Neural progenitor cell (in vitro differentiated cells): Measurements from ENCODE around the gene NHSL1. TPM values are rescaled to one million over a fixed set of nuclear protein-coding genes. Genes with fewer than 3 reads are reported as not detected.

Experiments
- DNase-seq: peaks from one replicate; pipeline ENCODE4 v3.0.0-alpha.2; 2016; ENCODE audit warnings: low spot score
- H2AFZ ChIP-seq: fragments of 200-600 bp; sonication (generic); replicated peaks from 2 replicates; pipeline ENCODE4 v1.6.1; 2016; ENCODE audit warnings: antibody characterized with exemption
- H3F3A ChIP-seq: fragments of 200-600 bp; sonication (generic); 2 replicates; pipeline ENCODE4 v1.6.1; 2016; ENCODE audit warnings: antibody characterized with exemption, low read depth
- H3K27ac ChIP-seq: fragments of 200-600 bp; sonication (generic); 2 replicates; pipeline ENCODE4 v1.5.1; 2016; ENCODE audit warnings: mild to moderate bottlenecking
- H3K27me3 ChIP-seq: fragments of 200-600 bp; sonication (generic); 2 replicates; pipeline ENCODE4 v1.6.1; 2016; ENCODE audit warnings: mild to moderate bottlenecking, moderate library complexity
- H3K36me3 ChIP-seq: fragments of 200-600 bp; sonication (generic); 2 replicates; pipeline ENCODE4 v1.5.1; 2016
- H3K4me1 ChIP-seq: fragments of 200-600 bp; sonication (generic); 2 replicates; pipeline ENCODE4 v1.6.1; 2016; ENCODE audit warnings: mixed run types
- H3K4me2 ChIP-seq: fragments of 200-600 bp; sonication (generic); 2 replicates; pipeline ENCODE4 v1.6.1; 2016
- H3K4me3 ChIP-seq: fragments of 200-600 bp; sonication (generic); 2 replicates; pipeline ENCODE4 v1.5.1; 2016
- H3K79me2 ChIP-seq: fragments of 200-600 bp; sonication (generic); 2 replicates; pipeline ENCODE4 v1.6.1; 2016; ENCODE audit warnings: low read depth
- H3K9ac ChIP-seq: fragments of 200-600 bp; sonication (generic); 2 replicates; pipeline ENCODE4 v1.6.1; 2016
- H3K9me3 ChIP-seq: fragments of 200-600 bp; sonication (generic); 2 replicates; pipeline ENCODE4 v1.5.1; 2016; ENCODE audit warnings: low read depth
- H4K20me1 ChIP-seq: fragments of 200-600 bp; sonication (generic); 2 replicates; pipeline ENCODE4 v1.6.1; 2016; ENCODE audit warnings: low read depth
- H3K27ac Mint-ChIP-seq: 3 replicates; pipeline ENCODE4 v1.8.0; 2021; ENCODE audit warnings: mixed read lengths
- H3K27me3 Mint-ChIP-seq: 2 replicates; pipeline ENCODE4 v1.8.0; 2022; ENCODE audit warnings: low read depth, mild to moderate bottlenecking, inconsistent platforms, moderate library complexity, mixed read lengths; ENCODE audit not compliant: insufficient read depth
- H3K36me3 Mint-ChIP-seq: 3 replicates; pipeline ENCODE4 v1.8.0; 2021; ENCODE audit warnings: mixed read lengths
- H3K4me1 Mint-ChIP-seq: 3 replicates; pipeline ENCODE4 v1.8.0; 2021; ENCODE audit warnings: mixed read lengths
- H3K4me3 Mint-ChIP-seq: 3 replicates; pipeline ENCODE4 v1.8.0; 2021; ENCODE audit warnings: mild to moderate bottlenecking, moderate library complexity, mixed read lengths
- H3K9me3 Mint-ChIP-seq: 3 replicates; pipeline ENCODE4 v1.8.0; 2020; ENCODE audit warnings: mixed read lengths
- EZH2 ChIP-seq: fragments of 200-600 bp; sonication (generic); IDR thresholded peaks from 2 replicates; pipeline ENCODE4 v1.6.1; 2017; ENCODE audit warnings: antibody characterized with exemption, mild to moderate bottlenecking, moderate library complexity
- EZH2phosphoT487 ChIP-seq: fragments of 200-600 bp; sonication (generic); IDR thresholded peaks from 2 replicates; pipeline ENCODE4 v1.6.1; 2017; ENCODE audit warnings: antibody characterized with exemption
- total RNA-seq: library from RNA; depleted of rRNA; stranded (reverse); fragments of >200 nt; gene quantifications from 2 replicates; pipeline ENCODE4 v1.2.3, GENCODE V29; 2015; ENCODE audit warnings: low replicate concordance
- TF ChIP-seq, protein P1 (sequence below): fragments of 200-600 bp; sonication (generic); IDR thresholded peaks from 2 replicates; pipeline ENCODE4 v1.5.1; 2017; ENCODE audit warnings: antibody characterized with exemption, mild to moderate bottlenecking

NHSL1 gene
- total RNA-seq, 1 donor from 2014 or later, result 12.1 TPM

DNA sequence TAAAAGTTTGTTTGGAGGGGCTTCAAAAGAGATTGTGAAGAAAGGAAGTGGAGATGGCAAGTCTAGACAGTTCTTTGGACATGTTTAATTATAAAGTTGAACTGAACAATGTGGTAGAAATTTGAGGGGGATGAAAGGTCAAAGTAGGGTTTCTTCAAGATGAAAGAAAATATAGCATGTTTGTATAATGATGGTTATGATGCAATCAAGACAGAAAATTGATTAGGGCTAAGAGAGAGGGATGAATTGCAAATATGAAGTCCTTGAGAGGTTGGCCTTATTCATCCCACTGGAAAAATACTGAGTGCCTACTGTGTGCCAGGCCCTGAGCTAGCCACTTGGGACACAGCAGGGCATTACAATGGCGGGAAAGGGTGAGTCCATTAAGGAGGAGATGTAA lies 37.6 kb downstream of the NHSL1 start:
- no peak overlapping the region for H3K9ac ChIP-seq
- no peak for DNase-seq
- no peak overlapping the region for H3K4me2 ChIP-seq
- no peaks in the 10 kb centered on the region for H3K36me3 ChIP-seq
- H3K27ac ChIP-seq, result no peak overlapping the region
- H3K36me3 Mint-ChIP-seq, result peaks cover 53% of the 10 kb centered on the region
- no peak overlapping the region for H3K4me3 Mint-ChIP-seq
- H3K27me3 ChIP-seq, result no peaks in the 10 kb centered on the region
- H3K9me3 ChIP-seq, result no peaks in the 10 kb centered on the region
- H3F3A ChIP-seq, result no peaks in the 10 kb centered on the region
- H3K79me2 ChIP-seq, result no peaks in the 10 kb centered on the region
- H3K27me3 Mint-ChIP-seq, result peaks cover 3% of the 10 kb centered on the region
- H2AFZ ChIP-seq, result no peak overlapping the region
- no peak overlapping the region for H3K27ac Mint-ChIP-seq
- H4K20me1 ChIP-seq, result no peaks in the 10 kb centered on the region
- no peaks in the 10 kb centered on the region for H3K4me1 Mint-ChIP-seq
- no peaks in the 10 kb centered on the region for H3K9me3 Mint-ChIP-seq
- no peaks in the 10 kb centered on the region for H3K4me1 ChIP-seq
- no peak overlapping the region for H3K4me3 ChIP-seq
- TF ChIP-seq, protein P1, sequence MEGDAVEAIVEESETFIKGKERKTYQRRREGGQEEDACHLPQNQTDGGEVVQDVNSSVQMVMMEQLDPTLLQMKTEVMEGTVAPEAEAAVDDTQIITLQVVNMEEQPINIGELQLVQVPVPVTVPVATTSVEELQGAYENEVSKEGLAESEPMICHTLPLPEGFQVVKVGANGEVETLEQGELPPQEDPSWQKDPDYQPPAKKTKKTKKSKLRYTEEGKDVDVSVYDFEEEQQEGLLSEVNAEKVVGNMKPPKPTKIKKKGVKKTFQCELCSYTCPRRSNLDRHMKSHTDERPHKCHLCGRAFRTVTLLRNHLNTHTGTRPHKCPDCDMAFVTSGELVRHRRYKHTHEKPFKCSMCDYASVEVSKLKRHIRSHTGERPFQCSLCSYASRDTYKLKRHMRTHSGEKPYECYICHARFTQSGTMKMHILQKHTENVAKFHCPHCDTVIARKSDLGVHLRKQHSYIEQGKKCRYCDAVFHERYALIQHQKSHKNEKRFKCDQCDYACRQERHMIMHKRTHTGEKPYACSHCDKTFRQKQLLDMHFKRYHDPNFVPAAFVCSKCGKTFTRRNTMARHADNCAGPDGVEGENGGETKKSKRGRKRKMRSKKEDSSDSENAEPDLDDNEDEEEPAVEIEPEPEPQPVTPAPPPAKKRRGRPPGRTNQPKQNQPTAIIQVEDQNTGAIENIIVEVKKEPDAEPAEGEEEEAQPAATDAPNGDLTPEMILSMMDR, result no peak
- TF ChIP-seq EZH2phosphoT487 (no peak), EZH2 (no peak)

DNA sequence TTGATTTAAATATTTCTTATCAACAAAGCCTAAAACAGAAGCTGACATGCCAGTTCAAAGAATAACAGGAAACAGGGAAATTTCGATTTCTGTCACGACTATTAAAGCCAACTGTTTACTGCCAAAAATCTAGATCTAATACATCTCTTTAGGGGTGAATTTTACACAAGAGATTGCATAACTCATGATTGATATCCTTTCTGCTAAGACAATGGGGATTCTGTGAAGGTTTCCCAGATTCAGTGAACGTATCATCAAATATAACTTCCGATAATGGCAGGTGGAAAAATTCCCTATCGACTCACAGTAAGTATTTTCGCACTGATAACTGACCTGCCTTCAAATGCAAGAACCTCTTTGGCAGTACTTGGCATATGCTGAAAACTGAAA lies 42.9 kb downstream of the NHSL1 start:
- Histone ChIP-seq H3K36me3 (no peaks in the 10 kb centered on the region), H3K9ac (no peak overlapping the region), H3K9me3 (no peaks in the 10 kb centered on the region), H3F3A (no peaks in the 10 kb centered on the region), H3K4me1 (no peaks in the 10 kb centered on the region), H4K20me1 (no peaks in the 10 kb centered on the region), H2AFZ (no peak overlapping the region), H3K79me2 (no peaks in the 10 kb centered on the region), H3K27ac (no peak overlapping the region), H3K27me3 (no peaks in the 10 kb centered on the region), H3K4me3 (no peak overlapping the region), H3K4me2 (no peak overlapping the region)
- H3K27ac Mint-ChIP-seq, result peak overlapping the region; percentile 50
- no peak for TF ChIP-seq EZH2phosphoT487
- TF ChIP-seq, protein P1, result no peak
- no peak for TF ChIP-seq EZH2
- no peak overlapping the region for H3K4me3 Mint-ChIP-seq
- no peaks in the 10 kb centered on the region for H3K9me3 Mint-ChIP-seq
- H3K27me3 Mint-ChIP-seq, result no peaks in the 10 kb centered on the region
- H3K36me3 Mint-ChIP-seq, result peaks cover 23% of the 10 kb centered on the region
- no peak for DNase-seq
- H3K4me1 Mint-ChIP-seq, result no peaks in the 10 kb centered on the region

DNA sequence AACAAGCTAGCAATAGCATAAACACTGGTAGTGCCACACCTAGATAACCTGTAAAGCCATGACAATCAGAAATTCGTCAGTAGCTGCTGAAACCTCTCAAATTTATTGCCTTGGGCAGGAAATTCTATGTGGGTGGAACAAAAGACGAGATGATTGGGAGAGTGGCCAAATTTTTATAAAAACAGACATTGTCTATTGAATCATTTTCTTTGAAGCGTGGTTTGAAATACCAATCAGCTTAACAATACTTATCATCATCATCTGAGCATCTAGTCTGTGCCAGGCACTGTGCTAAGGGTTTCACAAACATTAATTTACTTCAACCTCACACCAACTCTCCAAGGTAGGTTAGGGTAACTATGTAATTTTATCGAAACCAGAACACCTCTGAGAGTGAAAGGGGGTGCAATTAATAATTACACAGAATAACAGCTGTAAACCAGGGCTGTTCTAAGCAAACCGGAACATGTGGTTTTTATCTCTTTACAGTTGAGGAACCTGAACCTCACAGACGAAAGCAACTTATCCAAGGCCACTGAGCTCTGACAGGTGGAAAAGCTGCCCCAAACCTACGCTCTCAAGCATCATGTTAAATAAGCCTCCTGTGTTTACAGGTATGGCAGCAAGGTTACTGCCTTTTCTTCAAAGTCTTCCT lies 43.4 kb downstream of the NHSL1 start:
- Histone ChIP-seq H3K4me2 (no peak overlapping the region), H2AFZ (no peak overlapping the region), H3K27ac (no peak overlapping the region), H3K79me2 (no peaks in the 10 kb centered on the region), H4K20me1 (no peaks in the 10 kb centered on the region), H3K4me3 (no peak overlapping the region), H3K9me3 (no peaks in the 10 kb centered on the region), H3K9ac (no peak overlapping the region), H3K36me3 (no peaks in the 10 kb centered on the region), H3F3A (no peaks in the 10 kb centered on the region), H3K27me3 (no peaks in the 10 kb centered on the region), H3K4me1 (no peaks in the 10 kb centered on the region)
- TF ChIP-seq EZH2phosphoT487, result no peak
- TF ChIP-seq, protein P1, result no peak
- no peak for DNase-seq
- Mint-ChIP-seq H3K9me3 (no peaks in the 10 kb centered on the region), H3K4me1 (peaks cover 3% of the 10 kb centered on the region), H3K27me3 (no peaks in the 10 kb centered on the region), H3K27ac (peak overlapping the region; percentile 50), H3K4me3 (no peak overlapping the region), H3K36me3 (peaks cover 22% of the 10 kb centered on the region)
